WERI-Rb-1 (cell line): ENCODE data around the gene SIAH2.

Source experiments
- DNase-seq: peaks from one replicate; pipeline ENCODE4 v3.0.0-alpha.2; 2020
- H3K27ac ChIP-seq: fragments of 250-450 bp; sonication (Bioruptor Pico); 2 replicates; pipeline ENCODE4 v1.5.1; 2020; ENCODE audit warnings: mild to moderate bottlenecking, moderate library complexity
- H3K27me3 ChIP-seq: fragments of 250-450 bp; sonication (Bioruptor Pico); 2 replicates; pipeline ENCODE4 v1.5.1; 2021; ENCODE audit warnings: mild to moderate bottlenecking, low read depth, moderate library complexity; ENCODE audit not compliant: insufficient read depth, severe bottlenecking
- H3K36me3 ChIP-seq: fragments of 250-450 bp; sonication (Bioruptor Pico); 2 replicates; pipeline ENCODE4 v1.5.1; 2020; ENCODE audit warnings: mild to moderate bottlenecking, moderate library complexity
- H3K4me3 ChIP-seq: 2 replicates; pipeline ENCODE4 v1.5.1; 2011; ENCODE audit warnings: low read depth, mild to moderate bottlenecking, control low read depth, low read length
- H3K9me3 ChIP-seq: fragments of 250-450 bp; sonication (Bioruptor Pico); 2 replicates; pipeline ENCODE4 v1.5.1; 2021; ENCODE audit warnings: mild to moderate bottlenecking, moderate library complexity; ENCODE audit not compliant: severe bottlenecking
- TF ChIP-seq, protein P1 (sequence below): IDR thresholded peaks from 2 replicates; pipeline ENCODE4 v1.5.1; 2011; ENCODE audit warnings: low read depth, mild to moderate bottlenecking, control low read depth, inconsistent platforms, low read length

Gene SIAH2

DNA sequence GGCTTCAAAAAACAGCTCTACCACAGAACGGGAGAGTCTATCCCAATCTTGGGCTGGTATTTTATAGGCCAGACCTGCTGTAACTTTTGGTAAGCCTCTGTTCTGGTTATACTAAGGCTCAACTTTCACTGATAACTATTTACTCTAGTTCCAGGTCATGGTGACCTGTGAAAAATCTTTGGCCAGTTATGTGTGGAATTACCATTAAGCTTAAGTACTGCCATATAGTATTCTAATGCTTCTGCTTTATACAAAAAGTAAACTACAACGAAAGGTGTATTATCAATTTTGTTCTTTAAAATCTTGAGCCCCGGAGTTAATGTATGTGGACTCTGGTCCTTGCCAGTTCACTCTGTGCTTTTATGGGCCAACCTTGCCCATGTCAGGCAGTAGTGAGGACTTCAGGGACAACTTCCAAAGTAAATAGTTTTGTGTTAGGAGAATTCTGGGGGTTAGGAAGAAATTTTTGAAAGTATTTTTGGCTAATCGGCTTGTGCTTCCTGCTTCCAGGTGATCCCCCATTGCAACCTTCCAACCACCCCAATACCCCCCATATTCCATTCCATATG, 6.4 kb downstream of the SIAH2 start:
- TF ChIP-seq, protein P1, sequence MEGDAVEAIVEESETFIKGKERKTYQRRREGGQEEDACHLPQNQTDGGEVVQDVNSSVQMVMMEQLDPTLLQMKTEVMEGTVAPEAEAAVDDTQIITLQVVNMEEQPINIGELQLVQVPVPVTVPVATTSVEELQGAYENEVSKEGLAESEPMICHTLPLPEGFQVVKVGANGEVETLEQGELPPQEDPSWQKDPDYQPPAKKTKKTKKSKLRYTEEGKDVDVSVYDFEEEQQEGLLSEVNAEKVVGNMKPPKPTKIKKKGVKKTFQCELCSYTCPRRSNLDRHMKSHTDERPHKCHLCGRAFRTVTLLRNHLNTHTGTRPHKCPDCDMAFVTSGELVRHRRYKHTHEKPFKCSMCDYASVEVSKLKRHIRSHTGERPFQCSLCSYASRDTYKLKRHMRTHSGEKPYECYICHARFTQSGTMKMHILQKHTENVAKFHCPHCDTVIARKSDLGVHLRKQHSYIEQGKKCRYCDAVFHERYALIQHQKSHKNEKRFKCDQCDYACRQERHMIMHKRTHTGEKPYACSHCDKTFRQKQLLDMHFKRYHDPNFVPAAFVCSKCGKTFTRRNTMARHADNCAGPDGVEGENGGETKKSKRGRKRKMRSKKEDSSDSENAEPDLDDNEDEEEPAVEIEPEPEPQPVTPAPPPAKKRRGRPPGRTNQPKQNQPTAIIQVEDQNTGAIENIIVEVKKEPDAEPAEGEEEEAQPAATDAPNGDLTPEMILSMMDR = no peak
- Histone ChIP-seq H3K4me3 (no peak overlapping the region), H3K36me3 (no peaks in the 10 kb centered on the region), H3K9me3 (no peaks in the 10 kb centered on the region), H3K27me3 (peaks cover 79% of the 10 kb centered on the region), H3K27ac (no peak overlapping the region)
- DNase-seq = no peak

DNA sequence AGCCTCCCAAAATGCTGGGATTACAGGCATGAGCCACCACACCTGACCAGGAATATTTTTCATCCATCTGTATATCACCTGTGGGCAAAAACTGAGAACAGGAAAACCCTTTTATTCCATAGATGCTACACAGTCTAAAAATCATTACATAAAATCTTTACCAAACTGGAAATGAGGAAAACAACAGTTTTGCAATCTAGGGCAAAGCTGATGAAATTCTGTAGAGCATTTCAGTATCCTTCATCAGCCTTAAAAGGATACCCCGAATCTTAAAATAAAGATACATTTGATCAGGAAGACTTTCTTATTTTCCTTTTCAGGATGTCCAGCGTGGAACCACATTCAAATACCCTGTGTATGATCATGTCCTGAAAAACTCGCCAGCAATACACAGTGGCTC, 7.1 kb downstream of the SIAH2 start:
- Histone ChIP-seq H3K36me3 (no peaks in the 10 kb centered on the region), H3K9me3 (no peaks in the 10 kb centered on the region), H3K4me3 (no peak overlapping the region), H3K27ac (no peak overlapping the region), H3K27me3 (peaks cover 77% of the 10 kb centered on the region)
- TF ChIP-seq, protein P1 = no peak
- no peak for DNase-seq

DNA sequence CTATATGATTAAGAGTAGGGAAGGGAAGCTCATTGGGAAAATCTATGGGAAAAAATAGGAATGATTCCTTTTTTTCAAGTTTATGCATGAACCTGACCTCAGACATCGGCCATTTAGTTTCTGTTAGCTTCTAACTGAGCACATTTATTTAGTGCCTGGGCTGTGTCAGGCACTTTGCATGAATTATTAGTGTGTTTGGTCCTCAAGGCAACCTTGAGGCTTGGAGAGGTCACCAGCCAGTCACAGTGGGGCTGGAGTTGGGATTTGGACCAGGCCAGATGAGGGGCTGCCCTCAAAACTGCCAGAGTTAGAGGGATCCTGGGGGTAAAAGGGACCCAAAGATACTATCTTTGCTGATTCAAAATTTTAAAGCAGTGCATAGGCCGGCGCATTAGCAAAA, 8.1 kb downstream of the SIAH2 start:
- H3K36me3 ChIP-seq = no peaks in the 10 kb centered on the region
- TF ChIP-seq, protein P1 = no peak

DNA sequence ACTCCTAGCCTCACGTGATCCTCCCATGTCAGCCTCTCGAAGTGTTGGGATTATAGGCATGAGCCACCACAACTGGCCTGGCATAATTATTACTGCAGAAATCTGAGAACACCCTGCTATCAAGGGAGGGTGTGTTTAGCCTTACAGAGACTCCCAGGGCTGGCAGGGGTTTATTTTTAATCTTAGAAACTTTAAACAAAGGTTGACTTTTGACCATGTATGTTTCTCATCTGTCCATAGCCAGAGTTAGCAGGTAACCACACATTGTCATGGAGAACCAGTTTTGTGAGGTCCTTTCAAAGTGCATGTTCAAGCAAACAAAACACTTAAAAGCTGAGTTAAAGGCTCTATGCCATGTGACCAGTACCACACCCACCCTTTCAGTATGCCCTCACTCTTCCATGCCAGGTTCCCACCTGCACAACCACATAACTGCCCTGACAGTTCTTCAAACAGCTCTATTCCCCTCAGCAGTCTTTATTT, 11.1 kb downstream of the SIAH2 start:
- Histone ChIP-seq H3K27me3 (peaks cover 89% of the 10 kb centered on the region), H3K36me3 (no peaks in the 10 kb centered on the region), H3K9me3 (no peaks in the 10 kb centered on the region), H3K27ac (no peak overlapping the region), H3K4me3 (no peak overlapping the region)
- TF ChIP-seq, protein P1 = no peak
- no peak for DNase-seq

More for the DNA sequence above, 8.1 kb downstream of the SIAH2 start:
- Histone ChIP-seq H3K27ac (no peak overlapping the region), H3K9me3 (no peaks in the 10 kb centered on the region), H3K4me3 (no peak overlapping the region), H3K27me3 (peaks cover 77% of the 10 kb centered on the region)
- no peak for DNase-seq

DNA sequence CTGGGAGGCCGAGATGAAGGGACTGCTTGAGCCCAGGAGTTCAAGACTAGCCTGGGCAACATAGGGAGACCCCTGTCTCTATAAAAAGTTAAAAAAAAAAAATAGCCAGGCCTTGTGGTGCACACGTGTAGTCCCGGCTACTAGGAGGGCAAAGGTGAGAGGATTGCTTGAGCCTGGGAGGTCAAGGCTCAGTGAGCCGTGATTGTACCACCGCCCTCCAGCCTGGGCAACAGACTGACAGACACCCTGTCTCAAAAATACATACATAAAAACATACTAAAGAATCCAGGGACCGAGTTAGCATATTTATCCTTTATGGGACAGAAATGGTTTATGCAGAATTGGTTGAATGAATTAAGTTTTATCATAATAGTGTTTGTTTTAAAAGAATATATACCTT, 13.7 kb downstream of the SIAH2 start:
- Histone ChIP-seq H3K27ac (no peak overlapping the region), H3K36me3 (no peaks in the 10 kb centered on the region), H3K9me3 (no peaks in the 10 kb centered on the region), H3K4me3 (no peak overlapping the region), H3K27me3 (peaks cover 93% of the 10 kb centered on the region)
- TF ChIP-seq, protein P1 = no peak
- no peak for DNase-seq

DNA sequence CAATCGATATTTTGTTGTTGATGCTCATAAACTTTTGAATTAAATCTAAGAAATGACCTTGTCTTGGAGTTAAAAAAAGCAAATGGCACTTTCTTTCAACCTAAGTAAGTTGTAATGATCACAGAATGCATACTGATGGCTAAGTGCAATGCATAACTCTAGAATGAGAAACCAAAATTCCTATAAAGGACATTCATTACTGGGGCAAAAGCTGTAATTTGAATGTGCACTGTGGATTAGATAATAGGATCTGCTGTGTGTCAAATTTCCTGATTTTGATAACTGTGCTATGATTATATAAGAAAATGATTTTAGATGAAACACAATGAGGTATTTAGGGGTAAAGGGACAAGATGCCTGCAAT, 14.3 kb downstream of the SIAH2 start:
- Histone ChIP-seq H3K36me3 (no peaks in the 10 kb centered on the region), H3K4me3 (no peak overlapping the region), H3K9me3 (no peaks in the 10 kb centered on the region), H3K27ac (no peak overlapping the region), H3K27me3 (peaks cover 88% of the 10 kb centered on the region)
- no peak for DNase-seq
- TF ChIP-seq, protein P1 = no peak
